Effector memory CD8-positive, alpha-beta T cell (primary cell): Measurements from ENCODE around the gene ARFGAP3.

Experiments used
- ATAC-seq: fragments of 150-1000 bp; cut with Tn5 transposase; replicated peaks from 2 replicates; pipeline ENCODE4 v1.10.0; 2021; ENCODE audit warnings: mild to moderate bottlenecking, moderate library complexity
- DNase-seq, 3 experiments: peaks; one replicate each; pipeline ENCODE4 v3.0.0; 2021
- H3K27ac Mint-ChIP-seq, 2 donors: one replicate each; pipeline ENCODE4 v1.8.0; 2022; ENCODE audit warnings: mild to moderate bottlenecking in 2 of 2, mixed read lengths in 2 of 2, moderate library complexity in 2 of 2
- H3K27me3 Mint-ChIP-seq, 2 donors: one replicate each; pipeline ENCODE4 v1.8.0; 2022; ENCODE audit warnings: mixed read lengths in 2 of 2
- H3K36me3 Mint-ChIP-seq: one replicate; pipeline ENCODE4 v1.8.0; 2022; ENCODE audit warnings: mild to moderate bottlenecking, moderate library complexity, mixed read lengths; ENCODE audit not compliant: insufficient read depth
- H3K4me1 Mint-ChIP-seq, 2 donors: one replicate each; pipeline ENCODE4 v1.8.0; 2022; ENCODE audit warnings: low read depth in 2 of 2, mixed read lengths in 2 of 2
- H3K4me3 Mint-ChIP-seq, 2 donors: one replicate each; pipeline ENCODE4 v1.8.0; 2022; ENCODE audit warnings: mild to moderate bottlenecking in 2 of 2, mixed read lengths in 2 of 2, moderate library complexity in 2 of 2
- H3K9me3 Mint-ChIP-seq, 2 donors: one replicate each; pipeline ENCODE4 v1.8.0; 2022; ENCODE audit warnings: mixed read lengths in 2 of 2

ARFGAP3 gene

GRCh38 chr22:42891696-42892095, 34.6 kb upstream of the ARFGAP3 start:
- no peak for DNase-seq
- ATAC-seq = no peak
- Mint-ChIP-seq H3K36me3 (peaks cover 16% of the 10 kb centered on the region), H3K27me3 (no peaks in the 10 kb centered on the region), H3K27ac (peak overlapping the region in 1 of 2 donors; percentile 74), H3K4me1 (peaks cover 49 to 53% of the 10 kb centered on the region in 2 donors), H3K4me3 (no peak overlapping the region), H3K9me3 (no peaks in the 10 kb centered on the region)

DNA sequence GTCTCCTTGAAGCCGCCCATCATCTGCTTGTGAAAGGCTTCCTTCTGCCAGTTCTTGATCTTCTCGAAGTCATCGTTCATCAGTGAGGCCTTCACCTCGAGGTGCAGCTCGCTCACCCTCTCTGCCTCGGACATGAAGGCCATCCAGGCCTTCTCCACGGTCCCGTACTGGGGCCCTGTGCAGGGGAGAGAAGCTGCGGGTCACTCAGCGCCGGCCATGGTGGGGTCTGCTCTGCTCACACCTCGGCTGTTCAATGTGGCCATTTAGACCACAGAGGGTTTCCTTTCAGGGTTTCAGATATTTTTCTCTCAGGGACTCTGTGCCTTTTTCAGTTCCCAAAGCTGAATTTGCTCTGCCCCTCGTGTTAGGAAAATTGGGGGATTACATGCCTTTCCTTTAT, 33.9 kb upstream of the ARFGAP3 start:
- no peak overlapping the region for H3K4me3 Mint-ChIP-seq

DNA sequence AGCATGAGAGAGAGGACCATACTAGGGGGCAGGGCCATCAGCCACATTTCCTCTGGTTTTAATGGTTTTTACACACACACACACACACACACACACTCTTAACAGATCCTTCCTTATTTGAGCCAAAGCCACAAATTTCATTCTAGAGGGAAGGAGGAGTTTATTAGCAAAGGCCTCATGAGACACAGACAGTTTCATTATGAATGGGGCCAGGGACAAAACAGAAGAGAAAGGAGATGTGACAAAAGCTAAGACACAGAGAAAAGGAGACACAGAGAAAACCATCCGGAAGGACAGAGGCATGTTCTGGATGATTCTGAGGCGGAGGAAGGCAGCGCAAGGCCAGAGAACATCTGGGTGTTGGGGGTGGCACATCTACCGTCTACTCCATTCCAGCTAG, 32.2 kb upstream of the ARFGAP3 start:
- DNase-seq (no peak), ATAC-seq (peak; percentile 42)
- H3K36me3 Mint-ChIP-seq = peaks cover 18% of the 10 kb centered on the region
- peak overlapping the region; percentile 37 to 39 for H3K4me3 Mint-ChIP-seq
- peaks cover 27 to 34% of the 10 kb centered on the region in 2 donors for H3K4me1 Mint-ChIP-seq
- H3K27ac Mint-ChIP-seq = peak overlapping the region; percentile 3 to 73
- H3K27me3 Mint-ChIP-seq = no peaks in the 10 kb centered on the region
- H3K9me3 Mint-ChIP-seq = no peaks in the 10 kb centered on the region

More for the DNA sequence above, 33.9 kb upstream of the ARFGAP3 start:
- H3K36me3 Mint-ChIP-seq = peaks cover 16% of the 10 kb centered on the region
- no peaks in the 10 kb centered on the region for H3K27me3 Mint-ChIP-seq
- H3K9me3 Mint-ChIP-seq = no peaks in the 10 kb centered on the region
- peaks cover 42 to 47% of the 10 kb centered on the region in 2 donors for H3K4me1 Mint-ChIP-seq
- DNase-seq = no peak
- no peak for ATAC-seq
- peak overlapping the region in 1 of 2 donors; percentile 74 for H3K27ac Mint-ChIP-seq

DNA sequence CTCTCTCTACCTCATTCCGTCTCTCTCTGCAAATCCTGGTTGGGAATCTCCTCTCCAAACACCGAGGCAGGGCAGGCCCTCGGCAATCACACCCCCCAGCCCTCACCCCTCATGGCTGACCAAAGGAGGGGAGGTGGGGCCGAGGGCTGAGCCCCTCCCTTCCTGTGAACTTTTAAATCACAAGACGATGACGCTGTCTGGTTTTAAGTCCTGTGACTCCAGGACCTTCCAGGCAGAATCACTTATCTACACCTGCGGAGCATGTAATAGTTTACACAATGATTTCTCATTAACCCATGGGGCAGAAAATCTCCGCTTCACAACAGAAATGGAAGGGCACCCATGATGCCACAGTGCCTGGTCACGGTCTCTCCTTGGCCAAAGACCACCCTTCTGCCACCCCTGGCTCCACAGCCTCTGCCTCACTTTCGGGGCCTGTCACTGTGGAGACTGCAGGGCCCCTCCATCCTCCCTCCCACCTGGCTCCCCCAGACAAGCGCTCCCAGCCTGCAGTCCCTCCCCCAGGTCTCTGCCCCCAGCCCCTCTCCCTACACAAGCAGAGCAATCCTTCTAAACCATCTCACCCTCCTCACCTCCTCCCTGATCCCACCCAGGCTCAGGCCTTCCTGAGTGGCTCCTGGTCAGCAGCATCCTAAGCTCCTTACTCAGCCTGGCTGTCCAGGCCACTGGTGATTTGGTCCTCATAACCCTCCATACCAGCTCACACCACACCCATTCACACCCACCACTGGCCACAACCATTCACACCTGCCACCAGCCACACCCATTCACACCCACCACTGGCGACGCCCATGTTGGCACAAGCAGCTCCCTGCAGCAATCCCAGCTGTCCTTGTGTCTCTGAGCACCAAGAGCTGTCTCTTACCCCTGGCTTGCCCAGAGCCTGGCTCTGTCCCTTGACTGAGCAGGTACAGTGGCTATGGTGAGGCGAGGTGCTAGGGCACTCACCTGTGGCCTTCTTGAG, 30.7 kb upstream of the ARFGAP3 start:
- peaks cover 23% of the 10 kb centered on the region for H3K36me3 Mint-ChIP-seq
- H3K27me3 Mint-ChIP-seq = no peaks in the 10 kb centered on the region
- H3K27ac Mint-ChIP-seq = peak overlapping the region; percentile 23 to 92
- ATAC-seq (no peak), DNase-seq (no peak)
- no peaks in the 10 kb centered on the region for H3K9me3 Mint-ChIP-seq
- H3K4me1 Mint-ChIP-seq = peaks cover 17 to 28% of the 10 kb centered on the region in 2 donors
- H3K4me3 Mint-ChIP-seq = no peak overlapping the region

DNA sequence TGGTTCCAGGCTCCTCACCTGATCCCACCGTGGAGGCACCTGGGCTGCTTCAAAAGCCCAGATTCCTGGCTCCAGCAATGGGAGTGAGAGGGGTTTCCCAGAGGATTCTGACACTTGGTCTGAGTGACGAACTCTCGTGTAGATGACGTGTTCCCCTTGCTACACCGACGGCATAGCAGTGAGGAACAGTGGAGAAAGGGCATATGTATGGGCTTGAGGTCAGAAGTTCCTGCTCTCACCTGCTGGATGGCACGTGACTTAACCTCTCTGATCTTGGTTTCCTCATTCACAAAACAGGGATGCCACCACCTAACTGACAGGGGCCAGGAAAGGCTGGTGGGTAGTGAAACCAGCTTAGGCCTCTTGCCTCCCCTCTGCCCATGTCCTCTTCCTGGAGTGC, 30.0 kb upstream of the ARFGAP3 start:
- H3K36me3 Mint-ChIP-seq = peaks cover 23% of the 10 kb centered on the region
- H3K4me3 Mint-ChIP-seq = no peak overlapping the region
- no peak overlapping the region for H3K27ac Mint-ChIP-seq
- H3K4me1 Mint-ChIP-seq = peaks cover 17 to 28% of the 10 kb centered on the region in 2 donors
- no peaks in the 10 kb centered on the region for H3K9me3 Mint-ChIP-seq
- H3K27me3 Mint-ChIP-seq = no peaks in the 10 kb centered on the region
- ATAC-seq (no peak), DNase-seq (no peak)

DNA sequence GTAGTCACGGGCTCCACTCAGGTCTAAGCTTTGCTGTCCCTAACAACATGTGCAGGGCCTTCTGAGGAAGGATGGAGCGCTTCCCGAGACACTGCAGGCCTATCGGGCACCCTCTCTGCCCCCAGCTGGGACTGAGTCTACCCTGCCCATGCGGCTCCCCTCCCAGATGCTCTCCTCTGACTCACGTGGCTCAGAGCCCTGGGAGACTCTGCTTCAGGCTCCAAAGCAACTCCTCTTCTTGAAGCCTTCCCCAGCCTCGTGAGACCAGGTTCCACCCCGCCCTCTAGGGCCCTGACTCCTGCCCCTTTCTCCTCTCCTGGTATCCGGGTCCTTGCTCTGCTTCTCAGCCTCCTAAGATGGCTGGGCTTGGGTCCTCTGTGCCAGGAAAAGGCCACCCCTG, 28.4 kb upstream of the ARFGAP3 start:
- Mint-ChIP-seq H3K27ac (peak overlapping the region in 1 of 2 donors; percentile 25), H3K36me3 (peaks cover 20% of the 10 kb centered on the region)
- DNase-seq = no peak

GRCh38 chr22:42884616-42885375, 27.7 kb upstream of the ARFGAP3 start:
- no peak overlapping the region for H3K4me3 Mint-ChIP-seq
- DNase-seq (no peak), ATAC-seq (no peak)
- peaks cover 20% of the 10 kb centered on the region for H3K36me3 Mint-ChIP-seq
- no peaks in the 10 kb centered on the region for H3K9me3 Mint-ChIP-seq
- peak overlapping the region; percentile 25 to 55 for H3K27ac Mint-ChIP-seq
- H3K27me3 Mint-ChIP-seq = no peaks in the 10 kb centered on the region
- H3K4me1 Mint-ChIP-seq = peaks cover 17 to 21% of the 10 kb centered on the region in 2 donors

More for the DNA sequence above, 28.4 kb upstream of the ARFGAP3 start:
- H3K27me3 Mint-ChIP-seq = no peaks in the 10 kb centered on the region
- no peak for ATAC-seq
- no peak overlapping the region for H3K4me3 Mint-ChIP-seq
- no peaks in the 10 kb centered on the region for H3K9me3 Mint-ChIP-seq
- H3K4me1 Mint-ChIP-seq = peaks cover 17 to 21% of the 10 kb centered on the region in 2 donors

DNA sequence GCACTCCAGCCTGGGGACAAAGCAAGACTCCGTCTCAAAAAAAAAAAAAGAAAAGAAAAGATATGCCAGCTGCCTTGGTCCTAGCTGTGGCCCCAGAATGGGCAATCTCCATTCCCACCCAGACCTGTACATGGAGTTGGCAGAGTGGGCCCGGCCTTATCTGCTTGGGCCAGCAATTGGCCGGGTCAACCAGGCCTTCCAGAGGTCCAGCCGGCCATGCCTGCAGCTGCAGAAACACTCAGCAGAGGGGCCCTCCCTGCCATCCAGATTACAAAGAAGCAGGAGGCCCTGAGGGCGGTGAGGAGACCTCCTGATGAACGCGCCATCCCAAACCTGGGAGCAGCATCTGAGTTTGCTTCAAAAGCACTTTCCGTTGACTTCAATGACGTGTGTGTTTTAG, 26.9 kb upstream of the ARFGAP3 start:
- H3K9me3 Mint-ChIP-seq = no peaks in the 10 kb centered on the region
- H3K27ac Mint-ChIP-seq = no peak overlapping the region
- peaks cover 20% of the 10 kb centered on the region for H3K36me3 Mint-ChIP-seq
- ATAC-seq (no peak), DNase-seq (no peak)
- peaks cover 11 to 14% of the 10 kb centered on the region in 2 donors for H3K4me1 Mint-ChIP-seq
- no peak overlapping the region for H3K4me3 Mint-ChIP-seq
- no peaks in the 10 kb centered on the region for H3K27me3 Mint-ChIP-seq

DNA sequence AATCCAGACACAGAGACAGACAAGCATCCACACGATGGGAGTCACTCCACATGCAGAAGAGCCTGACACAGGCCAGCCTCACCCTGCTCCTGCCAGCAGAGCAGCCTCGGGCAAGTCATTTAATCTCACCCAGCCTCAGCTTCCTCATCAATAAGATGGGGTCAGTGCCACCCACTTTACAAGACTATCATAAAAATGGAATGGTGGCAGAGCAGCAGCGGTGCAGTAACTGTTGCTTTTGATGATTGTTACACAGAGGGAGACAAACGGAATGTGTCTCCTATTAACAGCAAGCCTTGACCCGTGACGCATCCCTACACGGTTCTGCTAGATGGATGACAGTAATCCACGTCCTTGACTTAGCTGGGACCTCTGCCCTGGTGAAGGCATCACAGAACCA, 26.0 kb upstream of the ARFGAP3 start:
- DNase-seq = no peak
- Mint-ChIP-seq H3K9me3 (no peaks in the 10 kb centered on the region), H3K27me3 (no peaks in the 10 kb centered on the region), H3K4me3 (no peak overlapping the region), H3K4me1 (peaks cover 2 to 6% of the 10 kb centered on the region in 2 donors), H3K27ac (peak overlapping the region in 1 of 2 donors; percentile 26), H3K36me3 (peaks cover 18% of the 10 kb centered on the region)
- no peak for ATAC-seq

DNA sequence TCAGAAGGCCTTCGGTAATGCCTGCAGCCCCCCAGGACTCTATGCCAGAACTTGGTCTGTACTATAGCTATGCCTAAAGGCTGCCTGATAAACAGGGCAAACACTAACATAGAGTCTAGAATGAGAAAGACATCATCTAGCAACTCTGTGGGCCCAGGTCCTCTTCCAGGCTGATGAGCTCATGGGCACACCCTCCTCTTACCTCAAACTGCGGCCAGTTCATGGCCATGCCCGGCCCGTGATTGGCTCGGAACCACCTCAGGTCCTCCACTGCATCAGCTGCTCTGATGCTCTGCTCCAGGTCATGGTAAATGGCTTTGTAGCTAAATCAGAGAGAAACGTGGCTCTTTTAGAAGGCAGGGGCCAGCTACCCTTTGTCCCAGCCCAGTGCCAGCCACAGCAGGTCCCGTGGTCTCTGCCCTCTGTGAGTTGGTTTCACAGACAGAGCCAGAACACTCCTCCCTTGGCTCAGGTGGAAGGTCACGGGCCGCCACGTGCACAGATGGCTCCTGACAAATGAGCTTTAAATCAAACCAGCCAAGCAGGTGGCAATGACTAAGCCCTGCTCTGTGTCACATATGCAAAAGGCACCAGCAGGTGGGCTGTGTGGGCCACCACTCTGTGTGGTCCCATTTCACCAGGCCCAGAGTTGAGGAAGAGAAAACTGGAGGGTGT, 25.0 kb upstream of the ARFGAP3 start:
- no peak overlapping the region for H3K4me3 Mint-ChIP-seq
- H3K36me3 Mint-ChIP-seq = peaks cover 11% of the 10 kb centered on the region

GRCh38 chr22:42881298-42881697, 24.2 kb upstream of the ARFGAP3 start:
- DNase-seq = no peak
- Mint-ChIP-seq H3K27me3 (no peaks in the 10 kb centered on the region), H3K4me1 (no peaks in the 10 kb centered on the region), H3K36me3 (peaks cover 11% of the 10 kb centered on the region), H3K4me3 (no peak overlapping the region), H3K27ac (peak overlapping the region in 1 of 2 donors; percentile 32), H3K9me3 (no peaks in the 10 kb centered on the region)
- no peak for ATAC-seq

More for the DNA sequence above, 25.0 kb upstream of the ARFGAP3 start:
- H3K27ac Mint-ChIP-seq = peak overlapping the region in 1 of 2 donors; percentile 72
- no peaks in the 10 kb centered on the region for H3K27me3 Mint-ChIP-seq
- DNase-seq (no peak), ATAC-seq (no peak)
- H3K9me3 Mint-ChIP-seq = no peaks in the 10 kb centered on the region
- no peaks in the 10 kb centered on the region for H3K4me1 Mint-ChIP-seq

DNA sequence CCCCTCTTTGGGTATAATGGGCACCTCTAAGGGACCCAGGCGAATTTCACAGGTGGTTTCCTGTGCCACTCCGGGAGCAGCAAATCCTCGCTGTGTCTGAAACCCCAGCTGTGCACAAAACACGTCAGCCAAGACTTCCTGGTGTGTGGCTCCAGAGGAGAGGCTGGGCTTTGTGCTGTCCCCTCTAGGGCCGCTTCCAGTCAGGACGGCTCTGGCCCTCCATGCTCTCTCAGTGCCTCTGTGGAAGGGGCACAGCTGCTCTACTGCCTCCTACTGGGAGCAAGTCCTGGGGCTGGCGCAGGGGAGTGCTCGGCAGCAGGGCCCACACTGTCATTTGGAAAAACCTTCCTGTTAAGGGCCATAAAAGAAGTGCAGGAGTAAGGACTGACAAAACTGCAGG, 23.7 kb upstream of the ARFGAP3 start:
- Mint-ChIP-seq H3K4me3 (no peak overlapping the region), H3K4me1 (no peaks in the 10 kb centered on the region), H3K27ac (peak overlapping the region in 1 of 2 donors; percentile 32), H3K27me3 (no peaks in the 10 kb centered on the region), H3K9me3 (no peaks in the 10 kb centered on the region), H3K36me3 (peaks cover 13% of the 10 kb centered on the region)
- DNase-seq = no peak
- no peak for ATAC-seq

DNA sequence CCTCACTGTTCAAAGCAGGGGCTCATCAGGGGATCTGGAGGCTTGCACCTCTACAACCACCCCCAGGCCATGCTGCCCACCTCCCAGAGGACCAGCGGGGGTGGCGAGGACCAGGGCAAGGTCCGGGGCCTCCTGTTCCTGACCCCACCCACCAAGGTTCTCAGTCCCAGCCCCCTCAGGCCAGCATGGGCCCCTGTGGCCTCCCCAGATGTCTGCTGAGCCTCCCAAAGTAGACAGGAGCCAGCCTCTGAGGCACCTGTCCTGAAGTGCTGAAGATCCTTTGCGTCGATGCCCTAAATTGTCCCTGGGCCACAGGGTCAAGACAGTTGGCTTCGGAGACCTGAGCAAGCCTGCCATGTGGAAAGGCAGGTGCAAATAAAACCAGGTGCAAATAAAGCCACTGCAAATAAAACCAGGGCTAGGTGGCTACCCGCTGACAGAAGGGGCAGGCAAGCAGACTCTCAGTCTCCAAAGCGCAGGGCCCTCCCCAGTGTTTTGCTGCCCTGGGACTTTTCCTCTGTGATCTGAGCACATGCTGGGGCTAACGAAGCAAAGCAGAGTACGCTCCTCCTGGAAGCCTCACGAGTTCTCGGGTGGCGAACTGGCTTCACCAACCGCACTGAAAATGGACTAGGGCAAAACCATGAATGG, 22.4 kb upstream of the ARFGAP3 start:
- no peak for ATAC-seq
- Mint-ChIP-seq H3K4me1 (no peaks in the 10 kb centered on the region), H3K27ac (peak overlapping the region in 1 of 2 donors; percentile 74), H3K27me3 (no peaks in the 10 kb centered on the region), H3K4me3 (no peak overlapping the region), H3K9me3 (no peaks in the 10 kb centered on the region), H3K36me3 (peaks cover 11% of the 10 kb centered on the region)
- no peak for DNase-seq
